Measurements from ENCODE around the gene ARAP3. TPM values are rescaled to one million over a fixed set of nuclear protein-coding genes. Genes with fewer than 3 reads are reported as not detected.

The ARAP3 gene
- total and polyA plus RNA-seq, 9 of the 15 experiments (the other 6 are each of a cell fraction or from before 2014, with no cell fraction given) = 0.83 to 25.7 (median 6.4) TPM

DNA sequence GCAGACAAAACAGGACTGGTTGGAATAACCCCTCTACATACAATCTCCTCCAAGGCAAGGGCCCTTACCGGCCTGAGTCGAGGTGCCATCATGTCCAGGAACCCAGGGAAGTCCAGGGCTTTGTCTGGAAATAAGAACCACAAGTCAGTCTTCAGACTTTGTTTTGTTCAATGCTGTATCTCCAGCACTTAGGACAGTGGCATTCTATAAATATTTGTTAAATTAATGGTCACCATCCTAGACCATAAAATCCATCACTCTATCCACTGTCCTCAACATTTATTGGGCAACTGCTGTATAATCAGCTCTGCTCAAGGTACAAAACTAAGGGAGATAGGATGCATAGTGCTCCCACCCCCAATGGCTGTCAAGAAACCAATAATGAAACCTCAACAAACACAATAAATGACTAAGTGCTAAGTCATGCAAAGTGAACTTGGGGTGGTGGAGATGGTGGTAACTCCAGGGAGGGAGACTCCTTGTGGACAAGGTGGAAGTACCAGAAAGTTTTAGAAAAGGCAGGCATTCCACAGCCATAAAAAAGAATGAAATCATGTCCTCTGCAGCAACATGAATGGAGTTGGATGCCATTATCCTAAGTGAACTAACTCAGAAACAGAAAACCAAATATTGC, 40.3 kb downstream of the ARAP3 start (continued):
- TF ChIP-seq RAD51 (IDR thresholded peaks at IDR 0.05; ENCODE audit: borderline replicate concordance, low read depth) = no peak
- TF ChIP-seq ZFPM2 (CRISPR knock-in tag; IDR thresholded peaks at IDR 0.05) = no peak
- TF ChIP-seq TCF7 (IDR thresholded peaks at IDR 0.05; ENCODE audit: borderline replicate concordance) = no peak
- TF ChIP-seq SUPT5H (IDR thresholded peaks at IDR 0.05) = no peak
- TF ChIP-seq, protein P1, sequence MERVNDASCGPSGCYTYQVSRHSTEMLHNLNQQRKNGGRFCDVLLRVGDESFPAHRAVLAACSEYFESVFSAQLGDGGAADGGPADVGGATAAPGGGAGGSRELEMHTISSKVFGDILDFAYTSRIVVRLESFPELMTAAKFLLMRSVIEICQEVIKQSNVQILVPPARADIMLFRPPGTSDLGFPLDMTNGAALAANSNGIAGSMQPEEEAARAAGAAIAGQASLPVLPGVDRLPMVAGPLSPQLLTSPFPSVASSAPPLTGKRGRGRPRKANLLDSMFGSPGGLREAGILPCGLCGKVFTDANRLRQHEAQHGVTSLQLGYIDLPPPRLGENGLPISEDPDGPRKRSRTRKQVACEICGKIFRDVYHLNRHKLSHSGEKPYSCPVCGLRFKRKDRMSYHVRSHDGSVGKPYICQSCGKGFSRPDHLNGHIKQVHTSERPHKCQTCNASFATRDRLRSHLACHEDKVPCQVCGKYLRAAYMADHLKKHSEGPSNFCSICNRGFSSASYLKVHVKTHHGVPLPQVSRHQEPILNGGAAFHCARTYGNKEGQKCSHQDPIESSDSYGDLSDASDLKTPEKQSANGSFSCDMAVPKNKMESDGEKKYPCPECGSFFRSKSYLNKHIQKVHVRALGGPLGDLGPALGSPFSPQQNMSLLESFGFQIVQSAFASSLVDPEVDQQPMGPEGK (CRISPR knock-in tag; IDR thresholded peaks at IDR 0.05; ENCODE audit: borderline replicate concordance) = no peak
- no peak for TF ChIP-seq MECOM (CRISPR knock-in tag; IDR thresholded peaks at IDR 0.05)
- TF ChIP-seq ILK (tag; IDR thresholded peaks at IDR 0.05; ENCODE audit: borderline replicate concordance, low read depth) = no peak
- TF ChIP-seq HDAC1 (IDR thresholded peaks at IDR 0.05) = no peak
- TF ChIP-seq NCOA2 (IDR thresholded peaks at IDR 0.05; ENCODE audit: partially characterized antibody in 2 of 2) = no peak
- TF ChIP-seq, protein P2, sequence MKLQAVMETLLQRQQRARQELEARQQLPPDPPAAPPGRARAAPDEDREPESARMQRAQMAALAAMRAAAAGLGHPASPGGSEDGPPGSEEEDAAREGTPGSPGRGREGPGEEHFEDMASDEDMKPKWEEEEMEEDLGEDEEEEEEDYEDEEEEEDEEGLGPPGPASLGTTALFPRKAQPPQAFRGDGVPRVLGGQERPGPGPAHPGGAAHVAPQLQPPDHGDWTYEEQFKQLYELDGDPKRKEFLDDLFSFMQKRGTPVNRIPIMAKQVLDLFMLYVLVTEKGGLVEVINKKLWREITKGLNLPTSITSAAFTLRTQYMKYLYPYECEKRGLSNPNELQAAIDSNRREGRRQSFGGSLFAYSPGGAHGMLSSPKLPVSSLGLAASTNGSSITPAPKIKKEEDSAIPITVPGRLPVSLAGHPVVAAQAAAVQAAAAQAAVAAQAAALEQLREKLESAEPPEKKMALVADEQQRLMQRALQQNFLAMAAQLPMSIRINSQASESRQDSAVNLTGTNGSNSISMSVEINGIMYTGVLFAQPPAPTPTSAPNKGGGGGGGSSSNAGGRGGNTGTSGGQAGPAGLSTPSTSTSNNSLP (IDR thresholded peaks at IDR 0.05; ENCODE audit: borderline replicate concordance, low read depth, low read length) = 0 out of 2 replicates have a peak, but pooled peaks have one; percentile 29
- no peak for TF ChIP-seq NR3C1 (CRISPR knock-in tag; IDR thresholded peaks at IDR 0.05)
- TF ChIP-seq PHTF2 (CRISPR knock-in tag; IDR thresholded peaks at IDR 0.05) = no peak
- no peak for TF ChIP-seq MTA2 (IDR thresholded peaks at IDR 0.05; ENCODE audit: low read depth)
- TF ChIP-seq CBFB (CRISPR knock-in tag; IDR thresholded peaks at IDR 0.05) = no peak
- TF ChIP-seq MTA1 (IDR thresholded peaks at IDR 0.05; ENCODE audit: borderline replicate concordance) = no peak
- TF ChIP-seq NFE2L1 (tag; IDR thresholded peaks at IDR 0.05; ENCODE audit: borderline replicate concordance, low read depth) = peak; percentile 30; the same call in 1 of the 2 replicates
- TF ChIP-seq TRIM28 (IDR thresholded peaks at IDR 0.05) = no peak
- TF ChIP-seq, protein P3, sequence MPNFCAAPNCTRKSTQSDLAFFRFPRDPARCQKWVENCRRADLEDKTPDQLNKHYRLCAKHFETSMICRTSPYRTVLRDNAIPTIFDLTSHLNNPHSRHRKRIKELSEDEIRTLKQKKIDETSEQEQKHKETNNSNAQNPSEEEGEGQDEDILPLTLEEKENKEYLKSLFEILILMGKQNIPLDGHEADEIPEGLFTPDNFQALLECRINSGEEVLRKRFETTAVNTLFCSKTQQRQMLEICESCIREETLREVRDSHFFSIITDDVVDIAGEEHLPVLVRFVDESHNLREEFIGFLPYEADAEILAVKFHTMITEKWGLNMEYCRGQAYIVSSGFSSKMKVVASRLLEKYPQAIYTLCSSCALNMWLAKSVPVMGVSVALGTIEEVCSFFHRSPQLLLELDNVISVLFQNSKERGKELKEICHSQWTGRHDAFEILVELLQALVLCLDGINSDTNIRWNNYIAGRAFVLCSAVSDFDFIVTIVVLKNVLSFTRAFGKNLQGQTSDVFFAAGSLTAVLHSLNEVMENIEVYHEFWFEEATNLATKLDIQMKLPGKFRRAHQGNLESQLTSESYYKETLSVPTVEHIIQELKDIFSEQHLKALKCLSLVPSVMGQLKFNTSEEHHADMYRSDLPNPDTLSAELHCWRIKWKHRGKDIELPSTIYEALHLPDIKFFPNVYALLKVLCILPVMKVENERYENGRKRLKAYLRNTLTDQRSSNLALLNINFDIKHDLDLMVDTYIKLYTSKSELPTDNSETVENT (CRISPR knock-in tag; IDR thresholded peaks at IDR 0.05) = no peak
- no peak for TF ChIP-seq PHF21A (IDR thresholded peaks at IDR 0.05; ENCODE audit: borderline replicate concordance, low read depth)

Data from K562 (cell line).